Measurements from ENCODE around the gene ID4.

Gene ID4

GRCh38 chr6:19836799-19837510 lies at the start of gene ID4:
ID4 (plus strand) TSS chr6:19837370; CDS start chr6:19837755, 385 bp downstream.
- Histone ChIP-seq H3K4me1 (ENCODE audit: low read length) (no peaks in the 10 kb centered on the region), H3K27ac (ENCODE audit: low read length) (no peak within 1 kb of the TSS), H3K4me2 (ENCODE audit: low read length) (no peak within 1 kb of the TSS), H2AFZ (ENCODE audit: low read depth, low read length) (no peak within 1 kb of the TSS), H4K20me1 (ENCODE audit: insufficient read depth, low read length) (no peaks in the 10 kb centered on the region), H3K4me3 (ENCODE audit: low read length) (no peak within 1 kb of the TSS), H3K36me3 (replicated peaks; ENCODE audit: low read depth, low read length) (no peaks in the 10 kb centered on the region), H3K9me3 (ENCODE audit: insufficient read depth, low read length) (no peaks in the 10 kb centered on the region), H3K9ac (ENCODE audit: low read length) (no peak within 1 kb of the TSS), H3K79me2 (ENCODE audit: low read length) (no peaks in the 10 kb centered on the region), H3K27me3 (ENCODE audit: low read depth, low read length) (no peaks in the 10 kb centered on the region)
- TF ChIP-seq EZH2phosphoT487 (IDR thresholded peaks at IDR 0.05; ENCODE audit: low read depth) = no peak
- TF ChIP-seq, protein P1, sequence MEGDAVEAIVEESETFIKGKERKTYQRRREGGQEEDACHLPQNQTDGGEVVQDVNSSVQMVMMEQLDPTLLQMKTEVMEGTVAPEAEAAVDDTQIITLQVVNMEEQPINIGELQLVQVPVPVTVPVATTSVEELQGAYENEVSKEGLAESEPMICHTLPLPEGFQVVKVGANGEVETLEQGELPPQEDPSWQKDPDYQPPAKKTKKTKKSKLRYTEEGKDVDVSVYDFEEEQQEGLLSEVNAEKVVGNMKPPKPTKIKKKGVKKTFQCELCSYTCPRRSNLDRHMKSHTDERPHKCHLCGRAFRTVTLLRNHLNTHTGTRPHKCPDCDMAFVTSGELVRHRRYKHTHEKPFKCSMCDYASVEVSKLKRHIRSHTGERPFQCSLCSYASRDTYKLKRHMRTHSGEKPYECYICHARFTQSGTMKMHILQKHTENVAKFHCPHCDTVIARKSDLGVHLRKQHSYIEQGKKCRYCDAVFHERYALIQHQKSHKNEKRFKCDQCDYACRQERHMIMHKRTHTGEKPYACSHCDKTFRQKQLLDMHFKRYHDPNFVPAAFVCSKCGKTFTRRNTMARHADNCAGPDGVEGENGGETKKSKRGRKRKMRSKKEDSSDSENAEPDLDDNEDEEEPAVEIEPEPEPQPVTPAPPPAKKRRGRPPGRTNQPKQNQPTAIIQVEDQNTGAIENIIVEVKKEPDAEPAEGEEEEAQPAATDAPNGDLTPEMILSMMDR (IDR thresholded peaks at IDR 0.05; ENCODE audit: low read depth, low read length) = no peak

GRCh38 chr6:19788686-19789085 lies 48.5 kb upstream of the ID4 start:
- Histone ChIP-seq H3K4me1 (ENCODE audit: low read length) (no peaks in the 10 kb centered on the region), H3K27ac (ENCODE audit: low read length) (no peak overlapping the region), H3K79me2 (ENCODE audit: low read length) (no peaks in the 10 kb centered on the region), H4K20me1 (ENCODE audit: insufficient read depth, low read length) (no peaks in the 10 kb centered on the region), H3K4me3 (ENCODE audit: low read length) (no peak overlapping the region), H3K27me3 (ENCODE audit: low read depth, low read length) (no peaks in the 10 kb centered on the region), H2AFZ (ENCODE audit: low read depth, low read length) (no peak overlapping the region), H3K36me3 (replicated peaks; ENCODE audit: low read depth, low read length) (no peaks in the 10 kb centered on the region), H3K9ac (ENCODE audit: low read length) (no peak overlapping the region), H3K9me3 (ENCODE audit: insufficient read depth, low read length) (no peaks in the 10 kb centered on the region), H3K4me2 (ENCODE audit: low read length) (no peak overlapping the region)
- no peak for TF ChIP-seq EZH2phosphoT487 (IDR thresholded peaks at IDR 0.05; ENCODE audit: low read depth)
- TF ChIP-seq, protein P1 (IDR thresholded peaks at IDR 0.05; ENCODE audit: low read depth, low read length) = no peak

DNA sequence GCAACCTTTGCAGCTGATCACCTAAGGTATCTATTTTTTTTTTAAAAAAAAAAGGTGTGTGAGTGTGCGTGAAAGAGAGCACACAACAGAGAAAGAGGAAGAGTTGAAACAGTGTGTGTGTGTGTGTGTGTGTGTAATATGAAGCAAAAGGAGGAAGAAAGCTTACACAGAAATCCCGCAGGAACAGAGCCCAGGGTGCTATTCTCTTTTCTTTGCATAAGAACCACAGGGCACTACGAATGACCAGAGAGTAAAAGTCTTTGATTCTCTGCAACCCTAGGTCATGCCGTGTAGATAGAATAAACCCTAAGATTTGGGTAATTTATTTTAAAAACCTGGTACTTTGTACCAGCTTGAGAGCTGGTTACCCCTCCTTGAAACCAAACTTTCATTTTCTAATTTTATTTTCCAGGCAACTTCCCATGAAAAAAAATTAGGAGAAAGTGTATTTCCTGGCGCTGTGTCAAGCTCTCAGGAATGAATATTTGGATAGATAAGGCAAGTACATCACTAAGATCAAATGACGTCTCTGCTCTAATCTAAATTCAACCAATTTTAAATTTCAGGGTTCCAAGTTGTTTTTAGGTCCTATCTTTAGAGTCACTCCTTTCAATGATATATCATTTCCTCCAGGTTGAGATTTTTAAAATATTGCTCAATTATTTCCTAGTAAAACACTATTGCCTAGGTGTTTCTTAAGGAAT lies 47.9 kb upstream of the ID4 start:
- Histone ChIP-seq H3K36me3 (replicated peaks; ENCODE audit: low read depth, low read length) (no peaks in the 10 kb centered on the region), H3K4me2 (ENCODE audit: low read length) (no peak overlapping the region), H3K9me3 (ENCODE audit: insufficient read depth, low read length) (no peaks in the 10 kb centered on the region), H3K4me3 (ENCODE audit: low read length) (no peak overlapping the region), H3K79me2 (ENCODE audit: low read length) (no peaks in the 10 kb centered on the region), H3K27me3 (ENCODE audit: low read depth, low read length) (no peaks in the 10 kb centered on the region), H3K9ac (ENCODE audit: low read length) (no peak overlapping the region), H2AFZ (ENCODE audit: low read depth, low read length) (no peak overlapping the region), H4K20me1 (ENCODE audit: insufficient read depth, low read length) (no peaks in the 10 kb centered on the region), H3K4me1 (ENCODE audit: low read length) (no peaks in the 10 kb centered on the region), H3K27ac (ENCODE audit: low read length) (no peak overlapping the region)
- TF ChIP-seq EZH2phosphoT487 (IDR thresholded peaks at IDR 0.05; ENCODE audit: low read depth) = no peak
- TF ChIP-seq, protein P1 (IDR thresholded peaks at IDR 0.05; ENCODE audit: low read depth, low read length) = no peak

DNA sequence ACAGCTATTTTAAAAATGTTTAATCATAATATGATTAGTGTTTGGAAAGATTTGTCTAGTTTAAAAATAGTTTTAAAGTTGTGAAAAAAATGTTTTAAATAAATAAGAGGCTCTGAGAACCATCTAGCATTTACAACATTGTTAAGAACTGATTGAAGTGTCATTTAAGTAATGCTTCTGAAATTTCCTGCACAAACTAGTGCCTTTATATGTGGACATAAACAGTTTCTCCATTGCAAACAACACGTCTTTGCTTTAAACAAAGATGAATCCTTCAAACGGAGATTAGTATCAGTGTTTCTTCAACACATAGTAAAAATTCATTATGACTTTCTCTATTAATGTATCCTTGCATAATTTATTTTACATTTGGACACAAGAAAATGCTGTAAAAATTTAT lies 45.9 kb upstream of the ID4 start:
- Histone ChIP-seq H3K4me2 (ENCODE audit: low read length) (no peak overlapping the region), H3K79me2 (ENCODE audit: low read length) (no peaks in the 10 kb centered on the region), H3K9ac (ENCODE audit: low read length) (no peak overlapping the region), H3K4me1 (ENCODE audit: low read length) (no peaks in the 10 kb centered on the region), H4K20me1 (ENCODE audit: insufficient read depth, low read length) (no peaks in the 10 kb centered on the region), H3K27ac (ENCODE audit: low read length) (no peak overlapping the region), H3K36me3 (replicated peaks; ENCODE audit: low read depth, low read length) (no peaks in the 10 kb centered on the region), H3K27me3 (ENCODE audit: low read depth, low read length) (no peaks in the 10 kb centered on the region), H3K9me3 (ENCODE audit: insufficient read depth, low read length) (no peaks in the 10 kb centered on the region), H2AFZ (ENCODE audit: low read depth, low read length) (no peak overlapping the region), H3K4me3 (ENCODE audit: low read length) (no peak overlapping the region)
- TF ChIP-seq, protein P1 (IDR thresholded peaks at IDR 0.05; ENCODE audit: low read depth, low read length) = no peak
- no peak for TF ChIP-seq EZH2phosphoT487 (IDR thresholded peaks at IDR 0.05; ENCODE audit: low read depth)

All from OCI-LY3 (cell line).